Kidney (tissue), 14 donors: ENCODE results near the gene TAS1R3. TPM values are rescaled to one million over a fixed set of nuclear protein-coding genes. Genes with fewer than 3 reads are reported as not detected.

Experiments
- DNase-seq, 5 donors: peaks; one replicate each; pipeline ENCODE4 v3.0.0-alpha.2; 2013 to 2020
- FAIRE-seq: peaks from 2 replicates; lab custom pipeline; 2012; peaks lifted over from hg19 to GRCh38; lab: Jason Lieb, UNC
- H3K27ac ChIP-seq, 2 donors: one replicate each; pipeline ENCODE4 v1.7.0; 2013; ENCODE audit warnings: low read depth in 2 of 2, low read length in 2 of 2, inconsistent platforms in 1 of 2
- H3K27me3 ChIP-seq: one replicate; pipeline ENCODE4 v1.7.1; 2013; ENCODE audit warnings: low read length, inconsistent platforms; ENCODE audit not compliant: control insufficient read depth, insufficient read depth
- H3K36me3 ChIP-seq, 3 donors: one replicate each; pipeline versions ENCODE4 v1.7.0 to v1.7.1; 2013; ENCODE audit warnings: low read length in 3 of 3, control low read depth in 1 of 3, inconsistent platforms in 1 of 3; ENCODE audit not compliant: insufficient read depth in 3 of 3, control insufficient read depth in 2 of 3
- H3K4me1 ChIP-seq, 3 donors: one replicate each; pipeline versions ENCODE4 v1.7.0 to v1.7.1; 2013; ENCODE audit warnings: low read length in 3 of 3, inconsistent platforms in 1 of 3, low read depth in 1 of 3; ENCODE audit not compliant: control insufficient read depth in 2 of 3, insufficient read depth in 2 of 3
- H3K4me3 ChIP-seq, 3 donors: one replicate each; pipeline versions ENCODE4 v1.7.0 to v1.8.1; 2013; ENCODE audit warnings: low read length in 3 of 3, control low read depth in 1 of 3, inconsistent platforms in 1 of 3
- H3K9ac ChIP-seq, 3 donors: one replicate each; pipeline versions ENCODE4 v1.7.0 to v1.7.1; 2013; ENCODE audit warnings: low read length in 3 of 3, control low read depth in 1 of 3, inconsistent platforms in 1 of 3
- H3K9me3 ChIP-seq, 3 donors: one replicate each; pipeline versions ENCODE4 v1.7.0 to v1.7.1; 2013; ENCODE audit warnings: low read length in 3 of 3, control low read depth in 1 of 3, inconsistent platforms in 1 of 3; ENCODE audit not compliant: control insufficient read depth in 2 of 3, insufficient read depth in 1 of 3
- CTCF ChIP-seq: IDR thresholded peaks from 3 replicates; pipeline ENCODE4 v1.5.1; 2012; ENCODE audit warnings: mild to moderate bottlenecking, moderate library complexity, borderline replicate concordance; ENCODE audit not compliant: insufficient read depth; ENCODE audit errors: extremely low read depth
- intact Hi-C: fragments of 100-400 bp; cut with DNase I; formaldehyde crosslinking; loops from one replicate; pipeline ENCODE4 v1.11.1; 2022
- polyA plus RNA-seq: library from polyadenylated mRNA; stranded (reverse); fragments of 350-450 nt; fragmentation: Illumina TruSeq; extraction: RNeasy Lipid Tissue Mini Kit (QIAGEN cat#74804); gene quantifications from one replicate; pipeline ENCODE4 v1.2.3, GENCODE V29; 2014; ENCODE audit warnings: low read depth, low replicate concordance; ENCODE audit not compliant: insufficient read depth
- total RNA-seq: library from RNA; stranded (reverse); fragmentation: NEBNext Ultra II Directional; extraction: Animal tissue kit (Norgen Biotek cat#: 25700); gene quantifications from one replicate; pipeline ENCODE4 v1.2.1, GENCODE V29; 2021
- donor health status: control.
- donor health status: control.
- donor health status: control.
- donor health status: control.
- donor health status: control.
- donor health status: DM: yes; HTN: yes; CAD: no.
- donor health status: Normal renal cell carcinoma (clear cell type).

The TAS1R3 gene
- total and polyA plus RNA-seq, 2 donors from 2014 or later, result 0.15 to 1.3 TPM

- Histone ChIP-seq H3K27ac (no peak overlapping the region), H3K36me3 (peaks cover 0 to 15% (median 11%) of the 10 kb centered on the region in 3 donors)
Observed at GRCh38 chr1:1310476-1311053, 20.5 kb upstream of the TAS1R3 start.

GRCh38 chr1:1311107-1312104 lies 19.7 kb upstream of the TAS1R3 start:
- no peak for TF ChIP-seq CTCF
- Histone ChIP-seq H3K27me3 (no peaks in the 10 kb centered on the region), H3K9ac (no peak overlapping the region), H3K4me1 (peaks cover 0 to 15% (median 7%) of the 10 kb centered on the region in 3 donors), H3K4me3 (no peak overlapping the region), H3K36me3 (peaks cover 0 to 15% (median 11%) of the 10 kb centered on the region in 3 donors), H3K27ac (no peak overlapping the region), H3K9me3 (no peaks in the 10 kb centered on the region)
- intact Hi-C loops, result no loop called here
- no peak for DNase-seq
- FAIRE-seq, result no peak

More at GRCh38 chr1:1310476-1311053, 20.5 kb upstream of the TAS1R3 start:
- intact Hi-C loops, result no loop called here
- no peak for TF ChIP-seq CTCF
- DNase-seq (no peak), FAIRE-seq (no peak)
- H3K27me3 ChIP-seq, result no peaks in the 10 kb centered on the region
- H3K4me1 ChIP-seq, result peaks cover 0 to 23% (median 12%) of the 10 kb centered on the region in 3 donors
- H3K9ac ChIP-seq, result no peak overlapping the region
- H3K4me3 ChIP-seq, result no peak overlapping the region
- H3K9me3 ChIP-seq, result no peaks in the 10 kb centered on the region

- Histone ChIP-seq H3K4me1 (peaks cover 0 to 6% (median 0%) of the 10 kb centered on the region in 3 donors), H3K27ac (no peak overlapping the region), H3K9me3 (no peaks in the 10 kb centered on the region), H3K27me3 (no peaks in the 10 kb centered on the region), H3K4me3 (no peak overlapping the region), H3K36me3 (peaks cover 0 to 15% (median 11%) of the 10 kb centered on the region in 3 donors), H3K9ac (no peak overlapping the region)
- intact Hi-C loops, result no loop called here
- DNase-seq (no peak), FAIRE-seq (no peak)
- TF ChIP-seq CTCF, result no peak
Observed at GRCh38 chr1:1312450-1313314, 18.4 kb upstream of the TAS1R3 start.
